ENCODE results near the gene UBASH3A.

Gene UBASH3A

GRCh38 chr21:42451941-42452340, 48.2 kb downstream of the UBASH3A start:
- no peak for DNase-seq (ENCODE audit: low read depth)

GRCh38 chr21:42452401-42453223, 48.9 kb downstream of the UBASH3A start:
- no peak for DNase-seq (ENCODE audit: low read depth)

GRCh38 chr21:42453224-42453985, 49.7 kb downstream of the UBASH3A start:
- no peak for DNase-seq (ENCODE audit: low read depth)

GRCh38 chr21:42453986-42454570, 50.4 kb downstream of the UBASH3A start:
- DNase-seq (ENCODE audit: low read depth), result no peak

GRCh38 chr21:42454786-42455185, 51.1 kb downstream of the UBASH3A start:
- DNase-seq (ENCODE audit: low read depth), result no peak

GRCh38 chr21:42455196-42455595, 51.5 kb downstream of the UBASH3A start:
- no peak for DNase-seq (ENCODE audit: low read depth)

GRCh38 chr21:42455754-42456440, 52.2 kb downstream of the UBASH3A start:
- DNase-seq (ENCODE audit: low read depth), result no peak

GRCh38 chr21:42456457-42456856, 52.8 kb downstream of the UBASH3A start:
- no peak for DNase-seq (ENCODE audit: low read depth)

GRCh38 chr21:42459082-42459460, 55.4 kb downstream of the UBASH3A start:
- no peak for DNase-seq (ENCODE audit: low read depth)

- DNase-seq (ENCODE audit: low read depth), result no peak
Observed at GRCh38 chr21:42459546-42460215, 56.0 kb downstream of the UBASH3A start.

- no peak for DNase-seq (ENCODE audit: low read depth)
Observed at GRCh38 chr21:42460391-42461184, 56.9 kb downstream of the UBASH3A start.

GRCh38 chr21:42461185-42461520, 57.5 kb downstream of the UBASH3A start:
- no peak for DNase-seq (ENCODE audit: low read depth)

- DNase-seq (ENCODE audit: low read depth), result no peak
Observed at GRCh38 chr21:42461881-42462877, 58.5 kb downstream of the UBASH3A start.

- DNase-seq (ENCODE audit: low read depth), result peak; percentile 27
Observed at GRCh38 chr21:42463861-42464515, 60.3 kb downstream of the UBASH3A start.

GRCh38 chr21:42465008-42465802, 61.5 kb downstream of the UBASH3A start:
- no peak for DNase-seq (ENCODE audit: low read depth)

- no peak for DNase-seq (ENCODE audit: low read depth)
Observed at GRCh38 chr21:42465803-42466127, 62.1 kb downstream of the UBASH3A start.

GRCh38 chr21:42466700-42467099, 63.0 kb downstream of the UBASH3A start:
- DNase-seq (ENCODE audit: low read depth), result no peak

- DNase-seq (ENCODE audit: low read depth), result no peak
Observed at GRCh38 chr21:42467140-42467983, 63.7 kb downstream of the UBASH3A start.

Data from stimulated activated CD8-positive, alpha-beta memory T cell treated with anti-CD3 and anti-CD28 coated beads, Interleukin-15, amount 100 ng/mL, for 1 hour (primary cell).